HEK293T (cell line): Measurements from ENCODE around the gene IFI44L.

Experiments
- CTCF ChIA-PET: fragments of 350-600 bp; formaldehyde crosslinking; extraction: SDS; loops from one replicate; lab custom pipeline; 2021; ENCODE audit warnings: antibody characterized with exemption, inconsistent platforms; lab: Yijun Ruan, JAX
- POLR2A ChIA-PET: fragments of 350-600 bp; formaldehyde crosslinking; extraction: SDS; loops from one replicate; lab custom pipeline; 2020; ENCODE audit warnings: antibody characterized with exemption, inconsistent platforms; lab: Yijun Ruan, JAX
- DNase-seq: peaks from one replicate; pipeline ENCODE4 v3.0.0; 2012; ENCODE audit warnings: mixed read lengths; ENCODE audit errors: extremely low spot score
- ARNT ChIP-seq: fragments of 450-650 bp; IDR thresholded peaks from 2 replicates; pipeline ENCODE4 v1.6.1; 2017; ENCODE audit warnings: mild to moderate bottlenecking
- BHLHE40 ChIP-seq: fragments of 450-650 bp; IDR thresholded peaks from 2 replicates; pipeline ENCODE4 v1.6.1; 2016; ENCODE audit warnings: mild to moderate bottlenecking, moderate library complexity, borderline replicate concordance
- CTBP1 ChIP-seq: fragments of 450-650 bp; IDR thresholded peaks from 2 replicates; pipeline ENCODE4 v1.6.1; 2016; ENCODE audit warnings: borderline replicate concordance
- ELF4 ChIP-seq: fragments of 450-650 bp; IDR thresholded peaks from 2 replicates; pipeline ENCODE4 v1.6.1; 2017; ENCODE audit warnings: antibody characterized with exemption
- FOXA1 ChIP-seq: fragments of 450-650 bp; IDR thresholded peaks from 2 replicates; pipeline ENCODE4 v1.6.1; 2016; ENCODE audit warnings: mild to moderate bottlenecking
- FOXK2 ChIP-seq: fragments of 450-650 bp; IDR thresholded peaks from 2 replicates; pipeline ENCODE4 v1.6.1; 2016; ENCODE audit warnings: mild to moderate bottlenecking
- FOXM1 ChIP-seq: fragments of 450-650 bp; IDR thresholded peaks from 2 replicates; pipeline ENCODE4 v1.6.1; 2017; ENCODE audit warnings: mild to moderate bottlenecking, borderline replicate concordance
- HDGF ChIP-seq: fragments of 450-650 bp; IDR thresholded peaks from 2 replicates; pipeline ENCODE4 v1.6.1; 2017; ENCODE audit warnings: antibody characterized with exemption, borderline replicate concordance
- L3MBTL2 ChIP-seq: fragments of 450-650 bp; conservative IDR thresholded peaks from 2 replicates; pipeline ENCODE4 v1.6.1; 2016; ENCODE audit warnings: mild to moderate bottlenecking
- LEF1 ChIP-seq: fragments of 450-650 bp; IDR thresholded peaks from 2 replicates; pipeline ENCODE4 v1.6.1; 2017; ENCODE audit warnings: mild to moderate bottlenecking, borderline replicate concordance
- NFRKB ChIP-seq: fragments of 450-650 bp; IDR thresholded peaks from 2 replicates; pipeline ENCODE4 v1.6.1; 2016; ENCODE audit warnings: mild to moderate bottlenecking, moderate library complexity
- SP1 ChIP-seq: fragments of 450-650 bp; IDR thresholded peaks from 2 replicates; pipeline ENCODE4 v1.6.1; 2017
- SUZ12 ChIP-seq: fragments of 450-650 bp; IDR thresholded peaks from 2 replicates; pipeline ENCODE4 v1.6.1; 2016; ENCODE audit warnings: mild to moderate bottlenecking
- TARDBP ChIP-seq: fragments of 450-650 bp; IDR thresholded peaks from 2 replicates; pipeline ENCODE4 v1.6.1; 2016
- ZNF384 ChIP-seq: fragments of 450-650 bp; IDR thresholded peaks from 2 replicates; pipeline ENCODE4 v1.6.1; 2016
- TF ChIP-seq, protein P1 (sequence below): fragments of 450-650 bp; IDR thresholded peaks from 2 replicates; pipeline ENCODE4 v1.6.1; 2016

Gene IFI44L

DNA sequence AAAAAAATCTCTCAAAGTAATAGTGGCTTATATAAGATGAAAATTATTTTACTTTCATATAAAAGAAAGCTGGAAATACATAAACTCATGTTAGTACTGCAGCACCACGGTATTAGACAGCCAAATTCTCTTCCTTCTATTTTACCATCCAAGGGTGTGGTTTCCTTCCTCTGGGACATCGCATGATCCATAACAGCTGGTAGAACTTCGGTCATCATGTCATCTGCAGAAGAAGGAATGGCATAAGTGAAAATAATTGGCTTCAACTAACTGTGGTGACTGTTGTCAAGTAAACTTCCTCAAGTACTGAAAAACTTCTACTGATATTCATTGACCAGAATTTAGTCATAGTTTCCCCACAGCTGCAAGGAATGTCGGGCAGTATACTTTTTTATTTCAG, 28.3 kb upstream of the IFI44L start:
- TF ChIP-seq BHLHE40 (no peak), LEF1 (no peak), L3MBTL2 (no peak), FOXM1 (no peak), SP1 (no peak), HDGF (no peak), ELF4 (no peak), TARDBP (no peak), FOXA1 (no peak), NFRKB (no peak), ZNF384 (no peak), FOXK2 (no peak), SUZ12 (no peak), ARNT (no peak), CTBP1 (no peak)
- TF ChIP-seq, protein P1, sequence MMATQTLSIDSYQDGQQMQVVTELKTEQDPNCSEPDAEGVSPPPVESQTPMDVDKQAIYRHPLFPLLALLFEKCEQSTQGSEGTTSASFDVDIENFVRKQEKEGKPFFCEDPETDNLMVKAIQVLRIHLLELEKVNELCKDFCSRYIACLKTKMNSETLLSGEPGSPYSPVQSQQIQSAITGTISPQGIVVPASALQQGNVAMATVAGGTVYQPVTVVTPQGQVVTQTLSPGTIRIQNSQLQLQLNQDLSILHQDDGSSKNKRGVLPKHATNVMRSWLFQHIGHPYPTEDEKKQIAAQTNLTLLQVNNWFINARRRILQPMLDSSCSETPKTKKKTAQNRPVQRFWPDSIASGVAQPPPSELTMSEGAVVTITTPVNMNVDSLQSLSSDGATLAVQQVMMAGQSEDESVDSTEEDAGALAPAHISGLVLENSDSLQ = no peak
- no peak for DNase-seq
- ChIA-PET POLR2A (no interaction called here), CTCF (interaction anchor here (0.9 kb wide), 1 partner anchor 16 kb away, joined by 3 read pairs; no protein-coding TSS in a partner anchor)

DNA sequence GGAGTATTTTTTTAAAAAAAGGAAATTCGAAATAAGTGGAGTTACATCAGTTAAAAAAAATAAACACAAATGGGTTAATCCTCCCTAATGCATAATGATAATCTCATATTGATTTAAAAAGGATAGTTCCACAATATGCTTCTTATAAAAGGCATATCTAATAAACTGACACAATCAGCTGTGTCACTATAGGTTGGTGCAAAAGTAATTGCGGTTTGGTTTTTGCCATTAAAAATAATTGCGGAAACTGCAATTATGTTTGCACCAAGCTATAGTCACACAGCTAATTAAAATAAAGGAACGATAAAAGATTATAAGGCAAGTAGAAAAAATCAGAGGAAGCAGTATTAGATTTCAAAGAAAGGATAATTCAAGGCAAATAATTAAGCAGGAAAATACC, 21.0 kb upstream of the IFI44L start:
- no peak for TF ChIP-seq TARDBP
- TF ChIP-seq ELF4 = peak; percentile 67; the same call in 1 of the 2 replicates
- CTCF ChIA-PET = no interaction called here
- POLR2A ChIA-PET = no interaction called here
- no peak for DNase-seq

DNA sequence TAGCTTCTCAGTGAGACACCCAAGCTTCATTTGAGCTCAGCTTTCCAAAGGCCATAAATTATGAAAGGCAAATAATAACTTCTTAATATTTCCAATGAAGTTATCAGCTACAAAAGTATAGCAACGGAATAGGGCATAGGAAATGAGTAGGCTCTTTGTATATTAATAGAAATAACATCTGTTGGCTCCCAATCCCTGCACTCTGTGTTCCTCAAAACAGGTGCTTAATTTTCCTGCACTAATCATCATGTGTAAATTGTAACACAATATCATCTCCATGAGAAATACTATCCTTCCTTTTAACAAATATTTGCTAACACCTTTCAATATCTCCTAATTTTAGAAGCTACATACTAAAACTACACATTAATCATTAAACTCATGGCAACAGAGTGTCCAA, 19.2 kb upstream of the IFI44L start:
- DNase-seq = no peak
- no peak for TF ChIP-seq L3MBTL2
- no peak for TF ChIP-seq SP1
- POLR2A ChIA-PET = no interaction called here
- CTCF ChIA-PET = interaction anchor here (1.2 kb wide), 1 partner anchor 455 kb away, joined by 3 read pairs; no protein-coding TSS in a partner anchor

DNA sequence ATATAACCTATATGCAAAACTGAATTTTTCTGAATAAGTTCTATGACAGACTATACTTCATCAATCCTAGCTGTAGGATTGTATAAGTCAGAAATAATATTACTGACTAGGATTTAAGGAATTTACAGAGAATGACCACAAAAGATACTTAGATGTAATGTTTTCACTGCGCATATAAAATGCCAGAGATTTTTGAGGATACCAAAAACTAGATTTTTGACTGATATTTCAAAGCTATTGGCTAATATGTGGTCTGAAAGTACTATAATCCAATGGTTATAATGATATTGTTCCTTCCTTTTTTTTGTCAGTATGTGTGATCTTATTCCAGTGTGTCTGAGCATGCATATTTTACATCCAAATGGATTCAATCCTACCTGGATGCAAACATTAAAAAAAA, 17.0 kb upstream of the IFI44L start:
- ChIA-PET CTCF (no interaction called here), POLR2A (no interaction called here)

DNA sequence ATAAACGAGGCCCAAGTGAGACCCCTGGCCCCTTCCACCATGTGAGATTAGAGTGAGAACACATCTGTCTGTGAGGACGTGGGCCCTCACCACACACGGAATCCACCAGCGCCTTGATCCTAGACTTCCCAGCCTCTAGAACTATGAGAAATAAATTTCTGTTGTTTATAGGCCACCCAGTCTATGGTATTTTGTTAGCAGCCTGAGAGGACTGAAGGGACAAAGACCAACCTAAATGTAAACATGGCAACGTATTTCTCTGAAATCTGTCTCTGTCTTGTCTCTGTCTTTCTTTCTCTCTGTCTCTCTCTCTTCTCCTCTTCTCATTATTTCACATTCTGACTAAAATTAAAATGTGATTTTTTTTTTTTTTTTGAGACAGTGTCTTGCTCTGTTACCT, 15.6 kb upstream of the IFI44L start:
- ChIA-PET POLR2A (no interaction called here), CTCF (no interaction called here)
- TF ChIP-seq BHLHE40 (no peak), NFRKB (no peak), ELF4 (no peak), SP1 (no peak), FOXA1 (no peak), LEF1 (no peak), CTBP1 (no peak), FOXM1 (no peak), ZNF384 (no peak), TARDBP (no peak), L3MBTL2 (no peak), SUZ12 (no peak), FOXK2 (no peak), ARNT (no peak), HDGF (no peak)
- TF ChIP-seq, protein P1 = no peak
- DNase-seq = no peak

More for the DNA sequence above, 17.0 kb upstream of the IFI44L start:
- no peak for TF ChIP-seq FOXM1
- TF ChIP-seq, protein P1 = no peak
- no peak for TF ChIP-seq BHLHE40
- no peak for TF ChIP-seq NFRKB
- no peak for TF ChIP-seq FOXK2
- no peak for TF ChIP-seq LEF1
- TF ChIP-seq CTBP1 = no peak
- no peak for TF ChIP-seq ELF4
- TF ChIP-seq FOXA1 = no peak
- TF ChIP-seq ZNF384 = no peak
- TF ChIP-seq ARNT = no peak
- no peak for TF ChIP-seq TARDBP
- DNase-seq = no peak

DNA sequence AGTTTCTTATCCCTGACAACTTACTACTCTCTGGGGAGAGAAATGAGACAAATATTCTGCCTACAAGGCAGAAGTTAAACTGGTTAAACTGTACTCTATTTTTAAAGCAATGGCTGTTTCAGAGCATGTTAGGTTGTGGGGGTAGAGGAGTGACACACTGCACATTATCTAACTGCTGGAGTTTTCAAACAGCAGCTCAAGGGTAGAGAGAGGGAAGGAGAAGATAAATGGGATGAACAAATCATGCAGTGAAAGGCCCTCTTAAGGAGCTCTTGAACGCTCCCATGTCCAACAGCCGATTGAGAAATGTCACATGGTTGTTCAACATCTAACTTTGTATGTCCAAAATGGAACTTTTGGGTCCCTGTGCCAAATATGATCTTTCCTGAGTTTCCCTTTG, 14.0 kb upstream of the IFI44L start:
- POLR2A ChIA-PET = no interaction called here
- TF ChIP-seq FOXA1 = no peak
- CTCF ChIA-PET = interaction anchor here (0.7 kb wide), 1 partner anchor 462 kb away, joined by 4 read pairs; no protein-coding TSS in a partner anchor
- DNase-seq = no peak

DNA sequence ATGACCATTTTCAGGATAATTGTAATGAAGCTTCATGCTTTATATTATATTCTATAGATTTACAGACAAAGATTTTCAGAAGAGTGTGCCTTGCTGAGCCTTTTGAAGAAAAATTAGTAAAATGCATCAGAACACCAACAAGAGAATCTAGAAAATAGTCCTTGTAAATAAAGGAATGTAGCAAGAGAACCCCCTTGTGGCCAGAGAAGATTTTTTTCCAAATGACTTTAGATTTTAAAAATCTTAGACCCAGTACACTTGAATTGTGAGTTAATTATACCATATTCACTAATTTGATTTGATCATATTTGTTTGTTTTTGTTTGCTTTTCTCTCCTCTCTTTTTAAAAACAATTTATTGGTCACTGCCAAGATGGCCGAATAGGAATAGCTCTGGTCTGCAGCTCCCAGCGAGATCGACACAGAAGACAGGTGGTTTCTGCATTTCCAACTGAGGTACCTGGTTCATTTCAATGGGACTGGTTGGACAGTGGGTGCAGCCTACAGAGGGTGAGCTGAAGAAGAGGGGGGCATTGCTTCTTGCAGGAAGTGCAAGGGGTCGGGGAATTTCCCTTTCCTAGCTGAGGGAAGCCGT, 12.8 kb upstream of the IFI44L start:
- ChIA-PET CTCF (interaction anchor here (0.6 to 2.1 kb wide), 7 partner anchors 10 to 476 kb away, joined by 3 to 8 read pairs (median 5); no protein-coding TSS in a partner anchor), POLR2A (no interaction called here)
- peak; percentile 22 for DNase-seq
- TF ChIP-seq ELF4 = no peak
- TF ChIP-seq ARNT = no peak
- no peak for TF ChIP-seq L3MBTL2
- TF ChIP-seq SP1 = no peak
- no peak for TF ChIP-seq FOXM1
- no peak for TF ChIP-seq BHLHE40
- no peak for TF ChIP-seq SUZ12
- no peak for TF ChIP-seq ZNF384
- TF ChIP-seq FOXA1 = no peak
- TF ChIP-seq, protein P1 = no peak
- no peak for TF ChIP-seq TARDBP
- TF ChIP-seq CTBP1 = no peak
- no peak for TF ChIP-seq NFRKB
- no peak for TF ChIP-seq HDGF
- no peak for TF ChIP-seq LEF1
- no peak for TF ChIP-seq FOXK2
